Stomach smooth muscle (tissue), 2 donors: Measurements from ENCODE around the gene FADS2.

Experiments
- H3K27ac ChIP-seq: one replicate; pipeline ENCODE4 v1.7.0; 2013; ENCODE audit warnings: mild to moderate bottlenecking, low read length, inconsistent platforms
- H3K27me3 ChIP-seq, 2 donors: one replicate each; pipeline ENCODE4 v1.7.0; 2013; ENCODE audit warnings: low read length in 2 of 2; ENCODE audit not compliant: insufficient read depth in 2 of 2, control insufficient read depth in 1 of 2
- H3K36me3 ChIP-seq, 2 donors: one replicate each; pipeline ENCODE4 v1.7.0; 2013; ENCODE audit warnings: low read length in 2 of 2; ENCODE audit not compliant: control insufficient read depth in 2 of 2, insufficient read depth in 2 of 2
- H3K4me1 ChIP-seq: one replicate; pipeline ENCODE4 v1.7.0; 2013; ENCODE audit warnings: low read length; ENCODE audit not compliant: control insufficient read depth, insufficient read depth
- H3K4me3 ChIP-seq, 2 donors: one replicate each; pipeline ENCODE4 v1.7.0; 2013; ENCODE audit warnings: low read length in 2 of 2
- H3K9ac ChIP-seq, 2 donors: one replicate each; pipeline ENCODE4 v1.7.0; 2013; ENCODE audit warnings: low read length in 2 of 2, mild to moderate bottlenecking in 1 of 2
- H3K9me3 ChIP-seq, 2 donors: one replicate each; pipeline ENCODE4 v1.7.0; 2013; ENCODE audit warnings: low read length in 2 of 2; ENCODE audit not compliant: control insufficient read depth in 2 of 2
- donor health status: healthy.
- donor health status: Pancreatic carcinoma.

FADS2 gene

GRCh38 chr11:61891331-61892084 is 63.4 kb downstream of the FADS2 start, which contains the start of gene FADS3:
FADS3 (minus strand) TSS chr11:61891545; CDS start chr11:61891381, 164 bp downstream.
- Histone ChIP-seq H3K9me3 (no peaks in the 10 kb centered on the region), H3K4me1 (peaks cover 36% of the 10 kb centered on the region)

GRCh38 chr11:61892085-61892370 is 63.9 kb downstream of the FADS2 start:
- Histone ChIP-seq H3K9ac (peak overlapping the region; percentile 2 to 29), H3K27me3 (no peaks in the 10 kb centered on the region), H3K4me1 (peaks cover 32% of the 10 kb centered on the region), H3K36me3 (no peaks in the 10 kb centered on the region), H3K4me3 (peak overlapping the region; percentile 22 to 70), H3K27ac (peak overlapping the region; percentile 67), H3K9me3 (no peaks in the 10 kb centered on the region)

More at GRCh38 chr11:61891331-61892084, 63.4 kb downstream of the FADS2 start, which contains the start of gene FADS3:
- Histone ChIP-seq H3K4me3 (peak within 1 kb of the TSS; percentile 70 to 84), H3K36me3 (no peaks in the 10 kb centered on the region), H3K9ac (peak within 1 kb of the TSS; percentile 66 to 69), H3K27ac (peak within 1 kb of the TSS; percentile 67), H3K27me3 (no peaks in the 10 kb centered on the region)

GRCh38 chr11:61893981-61894380 is 65.9 kb downstream of the FADS2 start:
- Histone ChIP-seq H3K27ac (no peak overlapping the region), H3K36me3 (no peaks in the 10 kb centered on the region), H3K27me3 (no peaks in the 10 kb centered on the region), H3K9me3 (no peaks in the 10 kb centered on the region), H3K4me1 (peaks cover 23% of the 10 kb centered on the region), H3K4me3 (no peak overlapping the region), H3K9ac (no peak overlapping the region)

- Histone ChIP-seq H3K9ac (no peak overlapping the region), H3K4me1 (peaks cover 30% of the 10 kb centered on the region), H3K36me3 (no peaks in the 10 kb centered on the region), H3K4me3 (no peak overlapping the region), H3K27me3 (no peaks in the 10 kb centered on the region), H3K9me3 (no peaks in the 10 kb centered on the region), H3K27ac (no peak overlapping the region)
Observed at GRCh38 chr11:61895046-61895717, 67.1 kb downstream of the FADS2 start.

GRCh38 chr11:61895718-61896059 is 67.6 kb downstream of the FADS2 start:
- Histone ChIP-seq H3K4me3 (no peak overlapping the region), H3K9me3 (no peaks in the 10 kb centered on the region), H3K27me3 (no peaks in the 10 kb centered on the region), H3K4me1 (peaks cover 25% of the 10 kb centered on the region), H3K9ac (no peak overlapping the region), H3K36me3 (no peaks in the 10 kb centered on the region), H3K27ac (no peak overlapping the region)

- Histone ChIP-seq H3K9me3 (no peaks in the 10 kb centered on the region), H3K4me3 (no peak overlapping the region), H3K27ac (no peak overlapping the region), H3K27me3 (no peaks in the 10 kb centered on the region), H3K9ac (no peak overlapping the region), H3K36me3 (no peaks in the 10 kb centered on the region), H3K4me1 (peaks cover 18% of the 10 kb centered on the region)
Observed at GRCh38 chr11:61896665-61897386, 68.7 kb downstream of the FADS2 start.

- peaks cover 14% of the 10 kb centered on the region for H3K4me1 ChIP-seq
- H3K9me3 ChIP-seq, result no peaks in the 10 kb centered on the region
- no peak overlapping the region for H3K9ac ChIP-seq
- H3K4me3 ChIP-seq, result no peak overlapping the region
- H3K27me3 ChIP-seq, result no peaks in the 10 kb centered on the region
- H3K36me3 ChIP-seq, result no peaks in the 10 kb centered on the region
- no peak overlapping the region for H3K27ac ChIP-seq
Observed at GRCh38 chr11:61897387-61898246, 69.5 kb downstream of the FADS2 start.

GRCh38 chr11:61898247-61898582 is 70.1 kb downstream of the FADS2 start:
- H3K27ac ChIP-seq, result no peak overlapping the region
- no peak overlapping the region for H3K9ac ChIP-seq
- H3K4me3 ChIP-seq, result no peak overlapping the region
- no peaks in the 10 kb centered on the region for H3K36me3 ChIP-seq
- peaks cover 14% of the 10 kb centered on the region for H3K4me1 ChIP-seq
- H3K27me3 ChIP-seq, result no peaks in the 10 kb centered on the region
- H3K9me3 ChIP-seq, result no peaks in the 10 kb centered on the region

- Histone ChIP-seq H3K4me1 (peaks cover 14% of the 10 kb centered on the region), H3K9me3 (no peaks in the 10 kb centered on the region), H3K4me3 (no peak overlapping the region), H3K36me3 (no peaks in the 10 kb centered on the region), H3K27me3 (no peaks in the 10 kb centered on the region), H3K9ac (no peak overlapping the region), H3K27ac (no peak overlapping the region)
Observed at GRCh38 chr11:61899146-61899841, 71.2 kb downstream of the FADS2 start.

GRCh38 chr11:61900251-61900650 is 72.2 kb downstream of the FADS2 start:
- H3K9me3 ChIP-seq, result no peaks in the 10 kb centered on the region
- peaks cover 14% of the 10 kb centered on the region for H3K4me1 ChIP-seq
- H3K36me3 ChIP-seq, result no peaks in the 10 kb centered on the region
- no peak overlapping the region for H3K4me3 ChIP-seq
- no peaks in the 10 kb centered on the region for H3K27me3 ChIP-seq
- H3K9ac ChIP-seq, result no peak overlapping the region
- H3K27ac ChIP-seq, result no peak overlapping the region
